WTC11 (cell line): Measurements from ENCODE around the gene TMEM94. TPM values are rescaled to one million over a fixed set of nuclear protein-coding genes. Genes with fewer than 3 reads are reported as not detected.

Source experiments
- ATAC-seq: fragments of 200-7000 bp; cut with Tn5 transposase; 2 replicates; pipeline ENCODE4 v1.10.0; 2021; ENCODE audit warnings: mild to moderate bottlenecking, moderate library complexity
- CTCF ChIA-PET: fragments of 300-600 bp; sonication (Branson Sonifier 250); formaldehyde crosslinking; loops from one replicate; lab custom pipeline; 2021; ENCODE audit warnings: antibody characterized with exemption; lab: Charles Lee
- POLR2A ChIA-PET: fragments of 350-600 bp; sonication (Branson Sonifier 250); formaldehyde crosslinking; loops from one replicate; lab custom pipeline; 2021; ENCODE audit warnings: antibody characterized with exemption; lab: Charles Lee
- DNase-seq: peaks from one replicate; pipeline ENCODE4 v3.0.0; 2021; ENCODE audit warnings: low spot score
- H3K27ac Mint-ChIP-seq: 2 replicates; pipeline ENCODE4 v1.8.0; 2021; ENCODE audit warnings: mixed read lengths
- H3K27me3 Mint-ChIP-seq: 2 replicates; pipeline ENCODE4 v1.8.0; 2021; ENCODE audit warnings: low read depth, mild to moderate bottlenecking, moderate library complexity, mixed read lengths
- H3K36me3 Mint-ChIP-seq: 2 replicates; pipeline ENCODE4 v1.8.0; 2021; ENCODE audit warnings: mixed read lengths
- H3K4me1 Mint-ChIP-seq: 2 replicates; pipeline ENCODE4 v1.8.0; 2022; ENCODE audit warnings: mixed read lengths
- H3K4me3 Mint-ChIP-seq: 2 replicates; pipeline ENCODE4 v1.8.0; 2021; ENCODE audit warnings: mild to moderate bottlenecking, moderate library complexity, mixed read lengths
- H3K9me3 Mint-ChIP-seq: 2 replicates; pipeline ENCODE4 v1.8.0; 2021; ENCODE audit warnings: mixed read lengths
- CTCF ChIP-seq: fragments of 200-600 bp; IDR thresholded peaks from 2 replicates; pipeline ENCODE4 v1.8.0; 2022; ENCODE audit warnings: antibody characterized with exemption
- E2F1 ChIP-seq: sonication (generic); formaldehyde crosslinking; IDR thresholded peaks from 2 replicates; pipeline ENCODE4 v1.8.0; 2022; ENCODE audit warnings: mild to moderate bottlenecking, missing genetic modification reagents
- ETV6 ChIP-seq: sonication (generic); formaldehyde crosslinking; IDR thresholded peaks from 2 replicates; pipeline ENCODE4 v1.8.1; 2022; ENCODE audit warnings: mild to moderate bottlenecking, missing genetic modification reagents
- GABPB1 ChIP-seq: sonication (generic); formaldehyde crosslinking; IDR thresholded peaks from 2 replicates; pipeline ENCODE4 v1.8.1; 2023; ENCODE audit warnings: mild to moderate bottlenecking, missing genetic modification reagents
- IRF1 ChIP-seq: sonication (generic); formaldehyde crosslinking; IDR thresholded peaks from 2 replicates; pipeline ENCODE4 v1.8.0; 2023; ENCODE audit warnings: missing genetic modification reagents
- JAZF1 ChIP-seq: fragments of 250-450 bp; sonication (Bioruptor Pico); IDR thresholded peaks from 2 replicates; pipeline ENCODE4 v1.9.0; 2021; ENCODE audit warnings: moderate library complexity, mild to moderate bottlenecking, inconsistent platforms
- NR3C1 ChIP-seq: sonication (generic); formaldehyde crosslinking; conservative IDR thresholded peaks from 2 replicates; pipeline ENCODE4 v1.8.1; 2023; ENCODE audit warnings: low read depth, mild to moderate bottlenecking, missing genetic modification reagents
- SOX15 ChIP-seq: fragments of 250-450 bp; sonication (Bioruptor Pico); IDR thresholded peaks from 2 replicates; pipeline ENCODE4 v1.9.0; 2021; ENCODE audit warnings: mild to moderate bottlenecking
- SP1 ChIP-seq: sonication (generic); formaldehyde crosslinking; conservative IDR thresholded peaks from 2 replicates; pipeline ENCODE4 v1.8.1; 2022; ENCODE audit warnings: missing genetic modification reagents
- TCF7 ChIP-seq: sonication (generic); formaldehyde crosslinking; IDR thresholded peaks from 2 replicates; pipeline ENCODE4 v1.8.0; 2022; ENCODE audit warnings: mild to moderate bottlenecking, low read depth, missing genetic modification reagents, moderate library complexity
- TEAD4 ChIP-seq: sonication (generic); formaldehyde crosslinking; IDR thresholded peaks from 2 replicates; pipeline ENCODE4 v1.8.0; 2022; ENCODE audit warnings: mild to moderate bottlenecking, missing genetic modification reagents
- ZNF138 ChIP-seq: sonication (generic); formaldehyde crosslinking; conservative IDR thresholded peaks from 2 replicates; pipeline ENCODE4 v1.8.1; 2022; ENCODE audit warnings: mild to moderate bottlenecking, moderate library complexity, missing genetic modification reagents
- ZNF425 ChIP-seq: fragments of 250-450 bp; sonication (Bioruptor Pico); conservative IDR thresholded peaks from 2 replicates; pipeline ENCODE4 v1.9.0; 2021; ENCODE audit warnings: mild to moderate bottlenecking
- ZNF512 ChIP-seq: sonication (generic); formaldehyde crosslinking; IDR thresholded peaks from 2 replicates; pipeline ENCODE4 v1.8.1; 2022; ENCODE audit warnings: missing genetic modification reagents, borderline replicate concordance
- total RNA-seq: library from RNA; stranded (reverse); gene quantifications from 3 replicates; pipeline ENCODE4 v1.2.3, GENCODE V29; 2021

Gene TMEM94
- total RNA-seq, 1 experiment from 2014 or later: 76.9 TPM

- H3K9me3 Mint-ChIP-seq: no peaks in the 10 kb centered on the region
- no peak overlapping the region for H3K4me3 Mint-ChIP-seq
- H3K27me3 Mint-ChIP-seq: peaks cover 9% of the 10 kb centered on the region
- H3K27ac Mint-ChIP-seq: no peak overlapping the region
- ChIA-PET CTCF (interaction anchor here (1.0 to 5.9 kb wide), 5 partner anchors 87 to 170 kb away, joined by 3 to 56 read pairs (median 9); partner anchors contain the start of genes MIF4GD and SLC25A19), POLR2A (no interaction called here)
- TF ChIP-seq SP1 (CRISPR knock-in tag): no peak
- TF ChIP-seq SOX15 (CRISPR knock-in tag): no peak
- no peak for TF ChIP-seq GABPB1 (CRISPR knock-in tag)
- no peak for TF ChIP-seq JAZF1 (CRISPR knock-in tag)
- TF ChIP-seq IRF1 (CRISPR knock-in tag): no peak
- TF ChIP-seq E2F1 (CRISPR knock-in tag): no peak
- H3K36me3 Mint-ChIP-seq: no peaks in the 10 kb centered on the region
- H3K4me1 Mint-ChIP-seq: peaks cover 15% of the 10 kb centered on the region
- ATAC-seq: no peak
- no peak for DNase-seq
Measured at GRCh38 chr17:75410141-75410540, 46.3 kb upstream of the TMEM94 start.

- no peak for DNase-seq
- ChIA-PET POLR2A (no interaction called here), CTCF (interaction anchor here (0.6 to 5.9 kb wide), 18 partner anchors 10 to 286 kb away, joined by 3 to 56 read pairs (median 5); partner anchors contain the start of genes MIF4GD, MRPS7 and SLC25A19)
- Mint-ChIP-seq H3K4me3 (no peak overlapping the region), H3K27ac (no peak overlapping the region; the same call in 1 of the 2 replicates), H3K4me1 (peaks cover 10% of the 10 kb centered on the region), H3K36me3 (no peaks in the 10 kb centered on the region), H3K27me3 (peaks cover 9% of the 10 kb centered on the region), H3K9me3 (no peaks in the 10 kb centered on the region)
- TF ChIP-seq NR3C1 (CRISPR knock-in tag): no peak
- TF ChIP-seq ZNF425 (CRISPR knock-in tag): no peak
- TF ChIP-seq ZNF138: no peak
- no peak for TF ChIP-seq ETV6 (CRISPR knock-in tag)
- TF ChIP-seq TCF7: no peak
- ATAC-seq: no peak
Measured at GRCh38 chr17:75411328-75412067, 44.9 kb upstream of the TMEM94 start.

GRCh38 chr17:75412455-75413317 is 43.7 kb upstream of the TMEM94 start:
- peak overlapping the region; percentile 29; the same call in 1 of the 2 replicates for H3K27ac Mint-ChIP-seq
- ChIA-PET CTCF (interaction anchor here (0.6 to 5.9 kb wide), 36 partner anchors 9 to 540 kb away, joined by 3 to 56 read pairs (median 4); partner anchors contain the start of genes FDXR, MIF4GD, MRPS7 and NT5C), POLR2A (interaction anchor here (0.6 to 1.1 kb wide), 2 partner anchors 151 to 163 kb away, joined by 3 to 4 read pairs; partner anchors contain the start of gene GGA3)
- peaks cover 7% of the 10 kb centered on the region for H3K4me1 Mint-ChIP-seq
- H3K36me3 Mint-ChIP-seq: no peaks in the 10 kb centered on the region
- TF ChIP-seq ZNF512: peak; percentile 62; the same call in 1 of the 2 replicates
- no peak for TF ChIP-seq TEAD4
- TF ChIP-seq CTCF: peak; percentile 65
- ATAC-seq: peak; percentile 93
- peaks cover 9% of the 10 kb centered on the region for H3K27me3 Mint-ChIP-seq
- DNase-seq: peak; percentile 78
- H3K4me3 Mint-ChIP-seq: 0 out of 2 replicates have a peak overlapping the region, but pooled peaks have one; percentile 10
- no peaks in the 10 kb centered on the region for H3K9me3 Mint-ChIP-seq
